Smooth muscle cell (in vitro differentiated cells): ENCODE results near the gene SPIB. TPM values are rescaled to one million over a fixed set of nuclear protein-coding genes. Genes with fewer than 3 reads are reported as not detected.

Experiments used
- DNase-seq: peaks from one replicate; lab custom pipeline; 2025; ENCODE audit not compliant: unreplicated experiment; lab: John Stamatoyannopoulos, UW
- H2AFZ ChIP-seq: fragments of 200-600 bp; sonication (generic); 2 replicates; pipeline ENCODE4 v1.6.0; 2016; ENCODE audit warnings: antibody characterized with exemption, low read depth, mild to moderate bottlenecking
- H3F3A ChIP-seq: fragments of 200-600 bp; sonication (generic); 2 replicates; pipeline ENCODE4 v1.6.0; 2017; ENCODE audit warnings: antibody characterized with exemption, low read depth
- H3K27ac ChIP-seq: fragments of 200-600 bp; sonication (generic); 2 replicates; pipeline ENCODE4 v1.5.1; 2016; ENCODE audit warnings: low read depth, mild to moderate bottlenecking
- H3K27me3 ChIP-seq: fragments of 200-600 bp; sonication (generic); 2 replicates; pipeline ENCODE4 v1.6.1; 2016; ENCODE audit warnings: low read depth, mild to moderate bottlenecking
- H3K36me3 ChIP-seq: fragments of 200-600 bp; sonication (generic); 2 replicates; pipeline ENCODE4 v1.5.1; 2016; ENCODE audit warnings: low read depth
- H3K4me1 ChIP-seq: fragments of 200-600 bp; sonication (generic); 2 replicates; pipeline ENCODE4 v1.5.1; 2016; ENCODE audit warnings: low read depth
- H3K4me2 ChIP-seq: fragments of 200-600 bp; sonication (generic); 2 replicates; pipeline ENCODE4 v1.6.0; 2016; ENCODE audit warnings: mild to moderate bottlenecking
- H3K4me3 ChIP-seq: fragments of 200-600 bp; sonication (generic); 2 replicates; pipeline ENCODE4 v1.5.1; 2016; ENCODE audit warnings: mild to moderate bottlenecking
- H3K79me2 ChIP-seq: fragments of 200-600 bp; sonication (generic); 2 replicates; pipeline ENCODE4 v1.6.0; 2016; ENCODE audit warnings: low read depth, mild to moderate bottlenecking
- H3K9ac ChIP-seq: fragments of 200-600 bp; sonication (generic); 2 replicates; pipeline ENCODE4 v1.6.0; 2016; ENCODE audit warnings: low read depth
- H3K9me3 ChIP-seq: fragments of 200-600 bp; sonication (generic); replicated peaks from 2 replicates; pipeline ENCODE4 v1.5.1; 2016; ENCODE audit warnings: low read depth
- H4K20me1 ChIP-seq: fragments of 200-600 bp; sonication (generic); 2 replicates; pipeline ENCODE4 v1.6.0; 2016; ENCODE audit warnings: low read depth
- WGBS: methylation state at CpG from one replicate; pipeline ENCODE4 v1.1.7; 2016; ENCODE audit warnings: low lambda C conversion rate; 5-methylcytosine and 5-hydroxymethylcytosine counted together
- polyA plus RNA-seq: library from polyadenylated mRNA; unstranded; fragments of >200 nt; fragmentation: Nextera tagmentation; extraction: Ambion mirVana; gene quantifications from 2 replicates; pipeline ENCODE4 v1.2.1, GENCODE V29; 2016
- total RNA-seq: library from RNA; depleted of rRNA; stranded (reverse); fragments of >200 nt; gene quantifications from 2 replicates; pipeline ENCODE4 v1.2.3, GENCODE V29; 2014
- TF ChIP-seq, protein P1 (sequence below): fragments of 200-600 bp; sonication (generic); IDR thresholded peaks from 2 replicates; pipeline ENCODE4 v1.5.1; 2017; ENCODE audit warnings: borderline replicate concordance, mild to moderate bottlenecking, antibody characterized with exemption; ENCODE audit not compliant: insufficient read depth, poor library complexity, severe bottlenecking

Gene SPIB
- total and polyA plus RNA-seq, 2 experiments from 2014 or later = not detected

DNA sequence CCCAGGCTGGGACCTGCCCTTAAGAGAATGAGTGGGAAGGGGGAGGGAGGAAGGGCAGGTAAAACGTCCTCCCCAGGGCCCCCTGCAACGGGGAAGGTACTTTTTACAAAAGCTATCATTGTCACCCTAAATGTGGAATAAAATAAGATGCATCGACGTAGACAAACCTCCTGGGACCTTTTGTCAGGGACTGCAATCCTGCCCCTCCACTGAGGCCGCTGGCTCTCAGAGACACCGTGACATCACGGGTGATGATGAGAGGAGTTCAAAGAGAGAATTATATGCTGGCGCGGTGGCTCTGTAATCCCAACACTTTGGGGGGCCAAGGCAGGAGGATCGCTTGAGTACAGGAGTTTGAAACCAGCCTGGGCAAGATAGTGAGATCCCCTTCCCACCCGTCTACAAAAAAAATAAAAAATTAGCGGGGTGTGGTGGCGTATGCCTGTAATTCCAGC lies 12.2 kb downstream of the SPIB start:
- Histone ChIP-seq H3K79me2 (no peaks in the 10 kb centered on the region), H2AFZ (peak overlapping the region; percentile 90), H3K9me3 (no peaks in the 10 kb centered on the region), H3K4me3 (peak overlapping the region; percentile 73), H3K4me1 (peaks cover 9% of the 10 kb centered on the region), H3K9ac (no peak overlapping the region), H3F3A (no peaks in the 10 kb centered on the region), H4K20me1 (no peaks in the 10 kb centered on the region), H3K27ac (no peak overlapping the region), H3K4me2 (peak overlapping the region; percentile 90), H3K27me3 (no peaks in the 10 kb centered on the region), H3K36me3 (no peaks in the 10 kb centered on the region)
- 58% methylated on average over 13 of the region's 13 CpGs for WGBS
- TF ChIP-seq, protein P1, sequence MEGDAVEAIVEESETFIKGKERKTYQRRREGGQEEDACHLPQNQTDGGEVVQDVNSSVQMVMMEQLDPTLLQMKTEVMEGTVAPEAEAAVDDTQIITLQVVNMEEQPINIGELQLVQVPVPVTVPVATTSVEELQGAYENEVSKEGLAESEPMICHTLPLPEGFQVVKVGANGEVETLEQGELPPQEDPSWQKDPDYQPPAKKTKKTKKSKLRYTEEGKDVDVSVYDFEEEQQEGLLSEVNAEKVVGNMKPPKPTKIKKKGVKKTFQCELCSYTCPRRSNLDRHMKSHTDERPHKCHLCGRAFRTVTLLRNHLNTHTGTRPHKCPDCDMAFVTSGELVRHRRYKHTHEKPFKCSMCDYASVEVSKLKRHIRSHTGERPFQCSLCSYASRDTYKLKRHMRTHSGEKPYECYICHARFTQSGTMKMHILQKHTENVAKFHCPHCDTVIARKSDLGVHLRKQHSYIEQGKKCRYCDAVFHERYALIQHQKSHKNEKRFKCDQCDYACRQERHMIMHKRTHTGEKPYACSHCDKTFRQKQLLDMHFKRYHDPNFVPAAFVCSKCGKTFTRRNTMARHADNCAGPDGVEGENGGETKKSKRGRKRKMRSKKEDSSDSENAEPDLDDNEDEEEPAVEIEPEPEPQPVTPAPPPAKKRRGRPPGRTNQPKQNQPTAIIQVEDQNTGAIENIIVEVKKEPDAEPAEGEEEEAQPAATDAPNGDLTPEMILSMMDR = no peak
- DNase-seq = no peak

DNA sequence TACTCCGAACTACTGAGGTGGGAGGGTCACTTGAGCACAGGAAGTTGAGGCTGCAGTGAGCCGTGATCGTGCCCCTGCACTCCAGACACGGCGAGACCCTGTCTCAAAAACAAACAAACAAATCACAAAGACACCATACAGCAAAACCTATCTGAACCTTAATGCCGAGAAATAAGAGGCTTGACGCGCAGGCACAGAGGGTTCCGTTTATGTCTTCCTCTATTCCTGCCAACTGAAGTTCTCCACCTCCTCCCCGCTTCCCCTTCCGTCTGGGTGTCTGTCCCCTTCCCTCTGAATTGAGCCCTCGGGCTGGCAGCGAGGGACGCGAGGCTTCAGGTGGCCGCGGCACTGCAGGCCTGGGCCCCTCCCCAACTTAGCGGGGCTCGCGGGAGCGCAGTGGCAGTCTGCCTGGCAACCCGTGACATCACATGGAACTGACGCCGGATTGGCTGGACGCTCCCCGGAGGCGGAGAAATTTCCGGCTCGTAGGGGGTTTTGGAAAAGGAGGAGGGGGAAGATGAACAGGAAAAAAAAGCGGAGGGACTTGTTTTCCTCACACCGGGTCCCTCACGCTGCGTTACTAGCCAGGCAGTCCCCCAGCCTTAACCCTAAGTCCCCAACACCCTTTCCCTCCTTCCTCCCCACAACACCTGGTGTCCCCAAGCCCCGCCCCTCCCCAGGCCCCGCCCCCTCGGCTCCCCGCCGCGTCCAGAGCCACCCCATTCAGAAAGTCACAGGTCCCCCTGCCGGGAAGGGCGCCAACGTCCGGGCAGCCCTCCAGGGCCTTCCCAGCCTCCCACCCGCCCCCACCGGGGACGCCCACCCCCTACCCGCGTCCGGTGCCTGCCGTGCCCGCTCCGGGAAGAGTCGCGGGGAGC lies 12.8 kb downstream of the SPIB start:
- Histone ChIP-seq H4K20me1 (no peaks in the 10 kb centered on the region), H3K27ac (no peak overlapping the region), H3K4me3 (peak overlapping the region; percentile 73), H3K4me1 (peaks cover 9% of the 10 kb centered on the region), H3K9ac (peak overlapping the region; percentile 69), H3K36me3 (no peaks in the 10 kb centered on the region), H3K4me2 (peak overlapping the region; percentile 90), H3K9me3 (no peaks in the 10 kb centered on the region), H3K79me2 (no peaks in the 10 kb centered on the region), H3K27me3 (no peaks in the 10 kb centered on the region), H2AFZ (peak overlapping the region; percentile 90), H3F3A (no peaks in the 10 kb centered on the region)
- TF ChIP-seq, protein P1 = no peak
- DNase-seq = peak; percentile 78
- WGBS = 5% methylated on average over 42 of the region's 54 CpGs

DNA sequence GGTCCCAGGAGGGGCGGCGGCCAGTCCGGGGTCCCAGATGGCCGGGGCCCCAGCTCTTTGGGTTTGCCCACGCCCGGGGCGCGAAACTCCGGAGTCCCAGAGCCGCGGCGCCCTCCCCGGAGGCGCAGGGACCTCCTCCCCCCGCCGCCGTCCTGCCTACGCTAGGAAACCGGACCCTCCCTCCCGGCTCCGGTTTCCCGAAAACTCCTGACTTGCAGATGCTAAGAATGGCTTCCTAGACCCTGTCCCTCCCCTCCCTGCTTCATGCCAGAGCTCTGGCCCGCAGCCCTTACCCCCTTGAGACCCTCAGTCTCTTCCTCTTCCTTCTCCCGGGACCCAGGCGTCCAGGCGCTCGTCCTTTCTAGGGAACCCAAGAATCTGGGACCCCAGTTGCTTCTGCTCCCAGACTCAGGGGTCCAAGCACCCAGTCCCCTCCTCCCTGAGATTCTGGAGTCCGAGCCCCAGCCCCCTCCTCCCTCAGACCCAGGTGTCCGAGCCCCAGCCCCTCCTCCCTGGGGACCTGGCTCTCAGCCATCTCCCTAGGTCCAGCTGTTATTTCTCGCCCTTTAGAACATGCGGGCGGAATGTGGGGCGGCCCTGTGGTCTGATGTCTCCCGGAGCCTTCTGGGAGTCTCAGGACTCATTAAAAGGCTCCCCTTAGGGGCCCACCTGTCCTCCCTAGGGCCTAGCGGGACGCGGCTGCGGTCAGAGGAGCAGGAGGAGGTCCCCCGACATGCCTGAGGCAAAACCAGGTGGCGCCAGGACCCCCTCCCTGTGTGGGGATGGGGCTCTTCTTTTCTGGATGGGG lies 13.7 kb downstream of the SPIB start, which contains the start of gene MYBPC2:
Gene MYBPC2 (plus strand): TSS at position 672 of the 808 bp plus-strand sequence. CDS start 62 bp downstream, at position 734.
- no peak for DNase-seq
- TF ChIP-seq, protein P1 = no peak
- WGBS = 25% methylated on average over 22 of the region's 40 CpGs

More for the DNA sequence above, 13.7 kb downstream of the SPIB start, which contains the start of gene MYBPC2:
- H3K36me3 ChIP-seq = no peaks in the 10 kb centered on the region
- no peaks in the 10 kb centered on the region for H3K9me3 ChIP-seq
- peak within 1 kb of the TSS; percentile 90 for H2AFZ ChIP-seq
- H3K27me3 ChIP-seq = no peaks in the 10 kb centered on the region
- peaks cover 9% of the 10 kb centered on the region for H3K4me1 ChIP-seq
- no peaks in the 10 kb centered on the region for H3K79me2 ChIP-seq
- H3K27ac ChIP-seq = no peak within 1 kb of the TSS
- peak within 1 kb of the TSS; percentile 90 for H3K4me2 ChIP-seq
- H3K9ac ChIP-seq = peak within 1 kb of the TSS; percentile 69
- H3F3A ChIP-seq = no peaks in the 10 kb centered on the region
- H4K20me1 ChIP-seq = no peaks in the 10 kb centered on the region
- peak within 1 kb of the TSS; percentile 73 for H3K4me3 ChIP-seq
